Measurements from ENCODE around the gene PPP2R5C. TPM values are rescaled to one million over a fixed set of nuclear protein-coding genes. Genes with fewer than 3 reads are reported as not detected.

Gene PPP2R5C
- total RNA-seq, 1 experiment from 2014 or later = 96.1 TPM

DNA sequence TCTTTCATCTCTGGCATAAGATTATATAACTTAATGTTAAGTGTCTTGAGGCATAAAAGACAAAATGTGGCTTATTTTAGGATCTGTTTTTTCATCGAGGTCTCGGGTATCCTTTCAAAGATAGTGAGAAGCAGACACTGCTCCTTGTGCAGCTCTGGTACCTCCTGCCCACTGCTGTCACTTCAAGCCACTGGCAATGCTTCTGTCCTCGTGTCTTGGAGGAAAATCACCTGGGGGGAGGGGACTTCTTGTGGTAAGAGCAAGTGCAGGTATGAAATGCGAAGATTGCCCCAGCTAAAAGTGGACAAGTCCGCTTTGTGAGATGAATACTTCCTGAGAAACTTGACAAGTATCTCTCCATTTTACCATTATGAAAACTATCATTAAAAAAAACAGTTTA is 165.1 kb downstream of the PPP2R5C start:
- H3K9ac ChIP-seq (ENCODE audit: low read length) = no peak overlapping the region
- ATAC-seq = no peak
- H3K4me1 ChIP-seq (ENCODE audit: insufficient read depth, low read length) = no peaks in the 10 kb centered on the region
- no peaks in the 10 kb centered on the region for H4K20me1 ChIP-seq (ENCODE audit: low read length)
- ChIA-PET POLR2A (ENCODE audit: unreplicated experiment) (no interaction called here), CTCF (no interaction called here)
- no peaks in the 10 kb centered on the region for H3K9me3 ChIP-seq (ENCODE audit: low read length)
- TF ChIP-seq EZH2 (IDR thresholded peaks at IDR 0.05; ENCODE audit: low read length, unreplicated experiment) (no peak), EZH2phosphoT487 (IDR thresholded peaks at IDR 0.05; ENCODE audit: borderline replicate concordance, low read length) (no peak)
- TF ChIP-seq, protein P1, sequence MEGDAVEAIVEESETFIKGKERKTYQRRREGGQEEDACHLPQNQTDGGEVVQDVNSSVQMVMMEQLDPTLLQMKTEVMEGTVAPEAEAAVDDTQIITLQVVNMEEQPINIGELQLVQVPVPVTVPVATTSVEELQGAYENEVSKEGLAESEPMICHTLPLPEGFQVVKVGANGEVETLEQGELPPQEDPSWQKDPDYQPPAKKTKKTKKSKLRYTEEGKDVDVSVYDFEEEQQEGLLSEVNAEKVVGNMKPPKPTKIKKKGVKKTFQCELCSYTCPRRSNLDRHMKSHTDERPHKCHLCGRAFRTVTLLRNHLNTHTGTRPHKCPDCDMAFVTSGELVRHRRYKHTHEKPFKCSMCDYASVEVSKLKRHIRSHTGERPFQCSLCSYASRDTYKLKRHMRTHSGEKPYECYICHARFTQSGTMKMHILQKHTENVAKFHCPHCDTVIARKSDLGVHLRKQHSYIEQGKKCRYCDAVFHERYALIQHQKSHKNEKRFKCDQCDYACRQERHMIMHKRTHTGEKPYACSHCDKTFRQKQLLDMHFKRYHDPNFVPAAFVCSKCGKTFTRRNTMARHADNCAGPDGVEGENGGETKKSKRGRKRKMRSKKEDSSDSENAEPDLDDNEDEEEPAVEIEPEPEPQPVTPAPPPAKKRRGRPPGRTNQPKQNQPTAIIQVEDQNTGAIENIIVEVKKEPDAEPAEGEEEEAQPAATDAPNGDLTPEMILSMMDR (conservative IDR thresholded peaks at IDR 0.05; ENCODE audit: low read depth, low read length) = no peak
- H3K79me2 ChIP-seq (ENCODE audit: low read length) = no peaks in the 10 kb centered on the region
- DNase-seq = no peak
- no peak overlapping the region for H3K4me2 ChIP-seq (ENCODE audit: low read length)
- H3K27me3 ChIP-seq (ENCODE audit: low read length) = no peaks in the 10 kb centered on the region
- intact Hi-C loops (cut with micrococcal nuclease) = no loop called here
- no peaks in the 10 kb centered on the region for H3K36me3 ChIP-seq (ENCODE audit: low read depth, low read length)
- H3K9me2 ChIP-seq (replicated peaks; ENCODE audit: low read length) = no peaks in the 10 kb centered on the region
- no peak overlapping the region for H3K27ac ChIP-seq (ENCODE audit: low read length)
- no peak overlapping the region for H2AFZ ChIP-seq (ENCODE audit: low read length)
- no peak overlapping the region for H3K4me3 ChIP-seq (ENCODE audit: low read length)
- no TSS peak for BruUV-seq (replicated peaks)
- H3F3A ChIP-seq (ENCODE audit: low read length, unreplicated experiment) = no peaks in the 10 kb centered on the region

DNA sequence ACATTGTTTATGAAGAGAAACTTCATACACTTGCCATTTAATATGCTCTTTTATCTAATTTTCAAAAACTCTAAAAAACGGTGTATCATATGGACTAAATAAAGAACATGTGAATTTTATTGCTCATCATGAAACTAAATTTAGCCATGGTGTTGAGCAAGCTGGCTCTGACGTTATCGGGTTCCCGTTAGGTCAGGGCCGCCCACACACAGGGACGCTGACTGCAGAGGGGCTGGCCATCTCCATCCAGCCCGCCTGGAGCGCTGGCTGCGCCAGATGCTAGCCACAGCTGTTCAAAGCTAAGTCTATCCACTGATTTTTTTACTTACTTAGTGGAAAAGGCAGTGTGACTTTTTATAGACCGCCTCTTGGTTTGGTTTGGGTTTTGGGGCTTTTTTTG is 166.3 kb downstream of the PPP2R5C start:
- TF ChIP-seq EZH2phosphoT487 (IDR thresholded peaks at IDR 0.05; ENCODE audit: borderline replicate concordance, low read length) (no peak), EZH2 (IDR thresholded peaks at IDR 0.05; ENCODE audit: low read length, unreplicated experiment) (no peak)
- TF ChIP-seq, protein P1 (conservative IDR thresholded peaks at IDR 0.05; ENCODE audit: low read depth, low read length) = no peak
- H2AFZ ChIP-seq (ENCODE audit: low read length) = no peak overlapping the region
- no peaks in the 10 kb centered on the region for H3K36me3 ChIP-seq (ENCODE audit: low read depth, low read length)
- ChIA-PET POLR2A (ENCODE audit: unreplicated experiment) (no interaction called here), CTCF (no interaction called here)
- no peaks in the 10 kb centered on the region for H3K27me3 ChIP-seq (ENCODE audit: low read length)
- intact Hi-C loops (cut with micrococcal nuclease) = no loop called here
- no peak overlapping the region for H3K4me2 ChIP-seq (ENCODE audit: low read length)
- H3K4me1 ChIP-seq (ENCODE audit: insufficient read depth, low read length) = no peaks in the 10 kb centered on the region
- H3K27ac ChIP-seq (ENCODE audit: low read length) = no peak overlapping the region
- DNase-seq = no peak
- ATAC-seq = no peak
- H3K79me2 ChIP-seq (ENCODE audit: low read length) = no peaks in the 10 kb centered on the region
- no TSS peak for BruUV-seq (replicated peaks)
- H3K4me3 ChIP-seq (ENCODE audit: low read length) = no peak overlapping the region
- H3K9me2 ChIP-seq (replicated peaks; ENCODE audit: low read length) = no peaks in the 10 kb centered on the region
- H3K9ac ChIP-seq (ENCODE audit: low read length) = no peak overlapping the region
- H4K20me1 ChIP-seq (ENCODE audit: low read length) = no peaks in the 10 kb centered on the region
- H3F3A ChIP-seq (ENCODE audit: low read length, unreplicated experiment) = no peaks in the 10 kb centered on the region
- H3K9me3 ChIP-seq (ENCODE audit: low read length) = no peaks in the 10 kb centered on the region

DNA sequence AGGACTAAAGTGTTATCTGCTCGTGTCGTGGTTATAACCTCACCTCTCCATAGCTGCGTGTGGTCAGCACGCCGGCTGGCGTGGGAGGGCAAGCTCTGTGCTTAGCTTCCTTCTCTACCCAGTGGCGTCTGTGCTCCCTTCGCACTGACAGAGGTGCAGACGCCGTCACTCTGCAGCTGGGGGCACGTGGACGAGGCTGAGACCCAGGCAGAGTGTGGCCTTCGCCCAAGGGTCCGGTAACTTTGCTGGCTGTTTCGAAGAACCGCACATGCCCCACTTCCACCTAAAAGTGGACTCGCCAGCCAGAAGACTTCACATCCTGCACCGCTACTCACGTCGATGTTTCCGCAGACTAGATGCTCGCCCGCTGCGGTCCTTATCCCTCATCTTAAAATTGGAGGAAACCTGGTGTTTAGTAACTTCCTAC is 166.9 kb downstream of the PPP2R5C start:
- intact Hi-C loops (cut with micrococcal nuclease) = no loop called here
- Histone ChIP-seq H3K9me3 (ENCODE audit: low read length) (no peaks in the 10 kb centered on the region), H3F3A (ENCODE audit: low read length, unreplicated experiment) (no peaks in the 10 kb centered on the region), H3K36me3 (ENCODE audit: low read depth, low read length) (no peaks in the 10 kb centered on the region), H3K4me1 (ENCODE audit: insufficient read depth, low read length) (no peaks in the 10 kb centered on the region), H3K4me3 (ENCODE audit: low read length) (no peak overlapping the region), H4K20me1 (ENCODE audit: low read length) (no peaks in the 10 kb centered on the region), H2AFZ (ENCODE audit: low read length) (no peak overlapping the region), H3K79me2 (ENCODE audit: low read length) (no peaks in the 10 kb centered on the region), H3K27ac (ENCODE audit: low read length) (no peak overlapping the region), H3K27me3 (ENCODE audit: low read length) (no peaks in the 10 kb centered on the region), H3K4me2 (ENCODE audit: low read length) (no peak overlapping the region), H3K9me2 (replicated peaks; ENCODE audit: low read length) (no peaks in the 10 kb centered on the region), H3K9ac (ENCODE audit: low read length) (no peak overlapping the region)
- TF ChIP-seq EZH2phosphoT487 (IDR thresholded peaks at IDR 0.05; ENCODE audit: borderline replicate concordance, low read length) (no peak), EZH2 (IDR thresholded peaks at IDR 0.05; ENCODE audit: low read length, unreplicated experiment) (no peak)
- TF ChIP-seq, protein P1 (conservative IDR thresholded peaks at IDR 0.05; ENCODE audit: low read depth, low read length) = no peak
- ChIA-PET POLR2A (ENCODE audit: unreplicated experiment) (no interaction called here), CTCF (interaction anchor here (0.6 kb wide), 1 partner anchor 25 kb away, joined by 3 read pairs; no protein-coding TSS in a partner anchor)
- BruUV-seq (replicated peaks) = no TSS peak
- DNase-seq = no peak
- no peak for ATAC-seq
